DND-41 (cell line): ENCODE data around the gene FH.

ENCODE experiments used
- EZH2 ChIP-seq: IDR thresholded peaks from 3 replicates; pipeline ENCODE4 v1.6.1; 2012; ENCODE audit warnings: borderline replicate concordance, low read depth, mild to moderate bottlenecking, moderate library complexity, low read length, inconsistent platforms; ENCODE audit not compliant: severe bottlenecking
- TF ChIP-seq, protein P1 (sequence below): IDR thresholded peaks from 2 replicates; pipeline ENCODE4 v1.5.1; 2012; ENCODE audit warnings: borderline replicate concordance, low read length, moderate library complexity, mild to moderate bottlenecking; ENCODE audit not compliant: poor library complexity, severe bottlenecking; ENCODE audit errors: extremely low read depth

DNA sequence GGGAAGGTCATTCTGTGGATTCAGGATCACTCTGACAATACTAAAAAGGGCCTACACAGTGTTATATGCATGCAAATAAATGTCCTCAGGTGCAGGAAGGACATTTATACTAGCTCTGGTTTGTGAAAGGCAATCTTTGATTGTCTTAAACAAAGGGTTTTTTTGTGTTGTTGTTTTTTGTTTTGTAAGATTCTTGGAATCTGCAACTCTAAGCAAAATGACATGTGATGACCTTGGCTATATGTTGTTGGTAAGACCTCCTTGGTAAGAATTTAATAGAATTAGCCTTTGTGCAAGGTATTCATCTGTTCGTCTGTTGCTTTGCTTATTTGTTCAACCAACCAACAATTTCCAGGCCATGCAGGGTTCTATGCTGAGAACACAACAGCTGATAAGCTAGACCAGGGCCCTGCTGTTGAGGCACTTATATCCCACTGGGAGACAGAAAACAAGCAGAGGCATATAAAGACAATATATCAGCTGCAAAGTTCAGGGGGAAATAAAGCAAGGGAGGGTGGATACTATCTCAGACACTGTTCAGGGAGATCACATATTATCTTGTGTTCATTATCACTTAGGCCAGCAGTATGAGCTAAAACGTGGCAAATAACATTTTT, 60.3 kb downstream of the FH start:
- TF ChIP-seq, protein P1, sequence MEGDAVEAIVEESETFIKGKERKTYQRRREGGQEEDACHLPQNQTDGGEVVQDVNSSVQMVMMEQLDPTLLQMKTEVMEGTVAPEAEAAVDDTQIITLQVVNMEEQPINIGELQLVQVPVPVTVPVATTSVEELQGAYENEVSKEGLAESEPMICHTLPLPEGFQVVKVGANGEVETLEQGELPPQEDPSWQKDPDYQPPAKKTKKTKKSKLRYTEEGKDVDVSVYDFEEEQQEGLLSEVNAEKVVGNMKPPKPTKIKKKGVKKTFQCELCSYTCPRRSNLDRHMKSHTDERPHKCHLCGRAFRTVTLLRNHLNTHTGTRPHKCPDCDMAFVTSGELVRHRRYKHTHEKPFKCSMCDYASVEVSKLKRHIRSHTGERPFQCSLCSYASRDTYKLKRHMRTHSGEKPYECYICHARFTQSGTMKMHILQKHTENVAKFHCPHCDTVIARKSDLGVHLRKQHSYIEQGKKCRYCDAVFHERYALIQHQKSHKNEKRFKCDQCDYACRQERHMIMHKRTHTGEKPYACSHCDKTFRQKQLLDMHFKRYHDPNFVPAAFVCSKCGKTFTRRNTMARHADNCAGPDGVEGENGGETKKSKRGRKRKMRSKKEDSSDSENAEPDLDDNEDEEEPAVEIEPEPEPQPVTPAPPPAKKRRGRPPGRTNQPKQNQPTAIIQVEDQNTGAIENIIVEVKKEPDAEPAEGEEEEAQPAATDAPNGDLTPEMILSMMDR: no peak
- TF ChIP-seq EZH2: no peak
